ENCODE data around the gene PRKAR1B. TPM values are rescaled to one million over a fixed set of nuclear protein-coding genes. Genes with fewer than 3 reads are reported as not detected.
"Not testable (repeated sequence)": the region's sequence is repeated elsewhere in the genome, so short reads cannot be mapped to it uniquely, and the experiment has no call there.

The PRKAR1B gene
- polyA plus RNA-seq, 1 of the 3 experiments (the other 2 are of a cell fraction) = 63.7 TPM

- CTCF ChIA-PET; H3F3A ChIP-seq (replicated peaks; ENCODE audit: insufficient read depth); H3K4me3 ChIP-seq (ENCODE audit: low read depth in 2 of 2, low read length in 1 of 2); H3K9me3 ChIP-seq; H3K27me3 ChIP-seq (ENCODE audit: insufficient read depth); DNase-seq; H3K4me2 ChIP-seq; H3K9me2 ChIP-seq; H3K27ac ChIP-seq (ENCODE audit: low read depth in 2 of 2, low read length in 1 of 2); H3K9ac ChIP-seq; POLR2A ChIA-PET; H2AFZ ChIP-seq (ENCODE audit: low read depth): not testable (repeated sequence)
- Histone ChIP-seq H4K20me1 (ENCODE audit: insufficient read depth) (peaks cover 19% of the 10 kb centered on the region), H3K36me3 (replicated peaks in 1 of 2; ENCODE audit: control insufficient read depth in 1 of 2, insufficient read depth in 2 of 2, low read length in 1 of 2) (peaks cover 22 to 44% of the 10 kb centered on the region in 2 experiments), H3K79me2 (ENCODE audit: insufficient read depth) (peaks cover 40% of the 10 kb centered on the region), H3K4me1 (ENCODE audit: control insufficient read depth in 1 of 2, insufficient read depth in 2 of 2, low read depth in 1 of 2, low read length in 1 of 2) (peaks cover 0 to 10% of the 10 kb centered on the region in 2 experiments; a peak in 2 of 4 replicates)
- WGBS (ENCODE audit: low lambda C conversion rate) = 95% methylated on average over 5 of the region's 5 CpGs
These were observed 17.0 kb upstream of the PRKAR1B start for GRCh38 chr7:744128-744520.

GRCh38 chr7:743341-744127, 16.5 kb upstream of the PRKAR1B start:
- 92% methylated on average over 14 of the region's 14 CpGs for WGBS (ENCODE audit: low lambda C conversion rate)
- H3K9ac ChIP-seq; H3K9me3 ChIP-seq; H2AFZ ChIP-seq (ENCODE audit: low read depth); H3K4me3 ChIP-seq (ENCODE audit: low read depth in 2 of 2, low read length in 1 of 2); CTCF ChIA-PET; H3K4me1 ChIP-seq (ENCODE audit: control insufficient read depth in 1 of 2, insufficient read depth in 2 of 2, low read depth in 1 of 2, low read length in 1 of 2); H3K27me3 ChIP-seq (ENCODE audit: insufficient read depth); H3K9me2 ChIP-seq; DNase-seq; H3K27ac ChIP-seq (ENCODE audit: low read depth in 2 of 2, low read length in 1 of 2); H3F3A ChIP-seq (replicated peaks; ENCODE audit: insufficient read depth); H3K4me2 ChIP-seq: not testable (repeated sequence)
- peaks cover 43% of the 10 kb centered on the region for H3K79me2 ChIP-seq (ENCODE audit: insufficient read depth)
- POLR2A ChIA-PET = interaction anchor here (0.6 kb wide), 1 partner anchor 12 kb away, joined by 3 read pairs; no protein-coding TSS in a partner anchor
- peaks cover 16% of the 10 kb centered on the region for H4K20me1 ChIP-seq (ENCODE audit: insufficient read depth)
- H3K36me3 ChIP-seq (replicated peaks in 1 of 2; ENCODE audit: control insufficient read depth in 1 of 2, insufficient read depth in 2 of 2, low read length in 1 of 2) = peaks cover 22 to 46% of the 10 kb centered on the region in 2 experiments

- no peak overlapping the region for H3K27ac ChIP-seq (ENCODE audit: low read depth in 2 of 2, low read length in 1 of 2)
- H3K27me3 ChIP-seq (ENCODE audit: insufficient read depth) = no peaks in the 10 kb centered on the region
- TF ChIP-seq GATA2 (CRISPR knock-in tag; IDR thresholded peaks at IDR 0.05) (no peak), SIN3A (IDR thresholded peaks at IDR 0.05; ENCODE audit: borderline replicate concordance, low read depth, low read length) (no peak), RAD21 (IDR thresholded peaks at IDR 0.05; ENCODE audit: low read length) (no peak), PBX3 (IDR thresholded peaks at IDR 0.05) (no peak), CHD2 (IDR thresholded peaks at IDR 0.05; ENCODE audit: low read length, partially characterized antibody) (no peak), IRF3 (IDR thresholded peaks at IDR 0.05; ENCODE audit: low read depth, low read length) (no peak), YY1 (IDR thresholded peaks at IDR 0.05; ENCODE audit: low read depth) (no peak), TCF12 (IDR thresholded peaks at IDR 0.05) (no peak), MEF2A (IDR thresholded peaks at IDR 0.05; ENCODE audit: borderline replicate concordance, low read depth) (no peak), EP300 (IDR thresholded peaks at IDR 0.05; ENCODE audit: borderline replicate concordance in 1 of 2, low read depth in 1 of 2, low read length in 1 of 2) (no peak), CTCF (IDR thresholded peaks at IDR 0.05) (no peak), MXI1 (IDR thresholded peaks at IDR 0.05; ENCODE audit: low read depth, low read length) (no peak), SMC3 (IDR thresholded peaks at IDR 0.05; ENCODE audit: low read depth, low read length) (no peak), ELF1 (IDR thresholded peaks at IDR 0.05) (no peak), FOSL2 (IDR thresholded peaks at IDR 0.05; ENCODE audit: borderline replicate concordance, low read depth) (no peak)
- DNase-seq = no peak
- WGBS (ENCODE audit: low lambda C conversion rate) = 87% methylated on average over 8 of the region's 8 CpGs
- H3K4me2 ChIP-seq = no peak overlapping the region
- CTCF ChIA-PET = no interaction called here
- POLR2A ChIA-PET = interaction anchor here (1.6 to 1.7 kb wide), 2 partner anchors 14 to 25 kb away, joined by 5 read pairs; no protein-coding TSS in a partner anchor
- H3K9me2 ChIP-seq = no peaks in the 10 kb centered on the region
- H3K9me3 ChIP-seq = no peaks in the 10 kb centered on the region
- H3K9ac ChIP-seq = no peak overlapping the region
- no peaks in the 10 kb centered on the region; a peak in 1 of 4 replicates for H3K4me1 ChIP-seq (ENCODE audit: control insufficient read depth in 1 of 2, insufficient read depth in 2 of 2, low read depth in 1 of 2, low read length in 1 of 2)
- peaks cover 22 to 47% of the 10 kb centered on the region in 2 experiments for H3K36me3 ChIP-seq (replicated peaks in 1 of 2; ENCODE audit: control insufficient read depth in 1 of 2, insufficient read depth in 2 of 2, low read length in 1 of 2)
- H3F3A ChIP-seq (replicated peaks; ENCODE audit: insufficient read depth) = peaks cover 10% of the 10 kb centered on the region
- H3K4me3 ChIP-seq (ENCODE audit: low read depth in 2 of 2, low read length in 1 of 2) = no peak overlapping the region
- H3K79me2 ChIP-seq (ENCODE audit: insufficient read depth) = peaks cover 46% of the 10 kb centered on the region
- no peak overlapping the region for H2AFZ ChIP-seq (ENCODE audit: low read depth)
- H4K20me1 ChIP-seq (ENCODE audit: insufficient read depth) = peaks cover 13% of the 10 kb centered on the region; the same call in 1 of the 2 replicates
These were observed 15.7 kb upstream of the PRKAR1B start for GRCh38 chr7:742791-743190.
